Measurements from ENCODE around the gene TPBG.

TPBG gene

GRCh38 chr6:82363428-82364086 lies at the start of gene TPBG:
Gene TPBG, plus strand, starts transcription at chr6:82363817. Its CDS starts 1,145 bp downstream, at chr6:82364962.
- Histone ChIP-seq H3K27me3 (ENCODE audit: control insufficient read depth in 1 of 2, insufficient read depth in 2 of 2, low read length in 2 of 2) (peaks cover 11 to 37% of the 10 kb centered on the region in 2 donors), H3K27ac (ENCODE audit: low read depth, low read length) (no peak within 1 kb of the TSS), H3K4me3 (ENCODE audit: low read depth in 1 of 2, low read length in 2 of 2) (peak within 1 kb of the TSS; percentile 72 to 84), H3K36me3 (ENCODE audit: insufficient read depth, low read length) (no peaks in the 10 kb centered on the region), H3K9me3 (ENCODE audit: low read length) (no peaks in the 10 kb centered on the region), H3K4me1 (ENCODE audit: insufficient read depth, low read length) (peaks cover 12% of the 10 kb centered on the region), H3K9ac (ENCODE audit: low read length) (no peak within 1 kb of the TSS)

- Histone ChIP-seq H3K27me3 (ENCODE audit: control insufficient read depth in 1 of 2, insufficient read depth in 2 of 2, low read length in 2 of 2) (no peaks in the 10 kb centered on the region), H3K36me3 (ENCODE audit: insufficient read depth, low read length) (no peaks in the 10 kb centered on the region), H3K4me3 (ENCODE audit: low read depth in 1 of 2, low read length in 2 of 2) (no peak overlapping the region), H3K4me1 (ENCODE audit: insufficient read depth, low read length) (no peaks in the 10 kb centered on the region), H3K27ac (ENCODE audit: low read depth, low read length) (no peak overlapping the region), H3K9ac (ENCODE audit: low read length) (no peak overlapping the region), H3K9me3 (ENCODE audit: low read length) (no peaks in the 10 kb centered on the region)
Measured at GRCh38 chr6:82322386-82322785, 41.2 kb upstream of the TPBG start.

- H3K4me1 ChIP-seq (ENCODE audit: insufficient read depth, low read length): no peaks in the 10 kb centered on the region
Measured at GRCh38 chr6:82329766-82330165, 33.9 kb upstream of the TPBG start.

GRCh38 chr6:82330171-82330804 lies 33.3 kb upstream of the TPBG start:
- Histone ChIP-seq H3K36me3 (ENCODE audit: insufficient read depth, low read length) (no peaks in the 10 kb centered on the region), H3K27ac (ENCODE audit: low read depth, low read length) (no peak overlapping the region), H3K9me3 (ENCODE audit: low read length) (no peaks in the 10 kb centered on the region), H3K4me1 (ENCODE audit: insufficient read depth, low read length) (no peaks in the 10 kb centered on the region), H3K27me3 (ENCODE audit: control insufficient read depth in 1 of 2, insufficient read depth in 2 of 2, low read length in 2 of 2) (no peaks in the 10 kb centered on the region), H3K9ac (ENCODE audit: low read length) (no peak overlapping the region), H3K4me3 (ENCODE audit: low read depth in 1 of 2, low read length in 2 of 2) (no peak overlapping the region)

More at GRCh38 chr6:82329766-82330165, 33.9 kb upstream of the TPBG start:
- no peaks in the 10 kb centered on the region for H3K9me3 ChIP-seq (ENCODE audit: low read length)
- H3K27me3 ChIP-seq (ENCODE audit: control insufficient read depth in 1 of 2, insufficient read depth in 2 of 2, low read length in 2 of 2): no peaks in the 10 kb centered on the region
- H3K27ac ChIP-seq (ENCODE audit: low read depth, low read length): no peak overlapping the region
- H3K4me3 ChIP-seq (ENCODE audit: low read depth in 1 of 2, low read length in 2 of 2): no peak overlapping the region
- no peak overlapping the region for H3K9ac ChIP-seq (ENCODE audit: low read length)
- H3K36me3 ChIP-seq (ENCODE audit: insufficient read depth, low read length): no peaks in the 10 kb centered on the region

- H3K9ac ChIP-seq (ENCODE audit: low read length): no peak overlapping the region
- no peaks in the 10 kb centered on the region for H3K36me3 ChIP-seq (ENCODE audit: insufficient read depth, low read length)
- H3K9me3 ChIP-seq (ENCODE audit: low read length): no peaks in the 10 kb centered on the region
- H3K4me1 ChIP-seq (ENCODE audit: insufficient read depth, low read length): no peaks in the 10 kb centered on the region
- H3K27ac ChIP-seq (ENCODE audit: low read depth, low read length): no peak overlapping the region
- no peak overlapping the region for H3K4me3 ChIP-seq (ENCODE audit: low read depth in 1 of 2, low read length in 2 of 2)
- no peaks in the 10 kb centered on the region for H3K27me3 ChIP-seq (ENCODE audit: control insufficient read depth in 1 of 2, insufficient read depth in 2 of 2, low read length in 2 of 2)
Measured at GRCh38 chr6:82331031-82331773, 32.4 kb upstream of the TPBG start.

- H3K4me3 ChIP-seq (ENCODE audit: low read depth in 1 of 2, low read length in 2 of 2): no peak overlapping the region
- H3K27ac ChIP-seq (ENCODE audit: low read depth, low read length): no peak overlapping the region
- H3K9me3 ChIP-seq (ENCODE audit: low read length): no peaks in the 10 kb centered on the region
- H3K36me3 ChIP-seq (ENCODE audit: insufficient read depth, low read length): no peaks in the 10 kb centered on the region
- no peak overlapping the region for H3K9ac ChIP-seq (ENCODE audit: low read length)
- H3K27me3 ChIP-seq (ENCODE audit: control insufficient read depth in 1 of 2, insufficient read depth in 2 of 2, low read length in 2 of 2): no peaks in the 10 kb centered on the region
- no peaks in the 10 kb centered on the region for H3K4me1 ChIP-seq (ENCODE audit: insufficient read depth, low read length)
Measured at GRCh38 chr6:82333781-82334180, 29.8 kb upstream of the TPBG start.

- H3K4me1 ChIP-seq (ENCODE audit: insufficient read depth, low read length): no peaks in the 10 kb centered on the region
- no peaks in the 10 kb centered on the region for H3K36me3 ChIP-seq (ENCODE audit: insufficient read depth, low read length)
- no peak overlapping the region for H3K9ac ChIP-seq (ENCODE audit: low read length)
- H3K4me3 ChIP-seq (ENCODE audit: low read depth in 1 of 2, low read length in 2 of 2): no peak overlapping the region
- no peaks in the 10 kb centered on the region for H3K27me3 ChIP-seq (ENCODE audit: control insufficient read depth in 1 of 2, insufficient read depth in 2 of 2, low read length in 2 of 2)
- H3K9me3 ChIP-seq (ENCODE audit: low read length): no peaks in the 10 kb centered on the region
- no peak overlapping the region for H3K27ac ChIP-seq (ENCODE audit: low read depth, low read length)
Measured at GRCh38 chr6:82337688-82338257, 25.8 kb upstream of the TPBG start.

- no peak overlapping the region for H3K27ac ChIP-seq (ENCODE audit: low read depth, low read length)
- H3K4me3 ChIP-seq (ENCODE audit: low read depth in 1 of 2, low read length in 2 of 2): no peak overlapping the region
- H3K4me1 ChIP-seq (ENCODE audit: insufficient read depth, low read length): no peaks in the 10 kb centered on the region
- H3K36me3 ChIP-seq (ENCODE audit: insufficient read depth, low read length): no peaks in the 10 kb centered on the region
- no peak overlapping the region for H3K9ac ChIP-seq (ENCODE audit: low read length)
- H3K9me3 ChIP-seq (ENCODE audit: low read length): no peaks in the 10 kb centered on the region
- no peaks in the 10 kb centered on the region for H3K27me3 ChIP-seq (ENCODE audit: control insufficient read depth in 1 of 2, insufficient read depth in 2 of 2, low read length in 2 of 2)
Measured at GRCh38 chr6:82348130-82348529, 15.5 kb upstream of the TPBG start.

- no peak overlapping the region for H3K9ac ChIP-seq (ENCODE audit: low read length)
- H3K9me3 ChIP-seq (ENCODE audit: low read length): no peaks in the 10 kb centered on the region
Measured at GRCh38 chr6:82353848-82354247, 9.8 kb upstream of the TPBG start.

GRCh38 chr6:82360552-82360951 lies 3.1 kb upstream of the TPBG start:
- H3K27ac ChIP-seq (ENCODE audit: low read depth, low read length): no peak overlapping the region
- peaks cover 4 to 26% of the 10 kb centered on the region in 2 donors for H3K27me3 ChIP-seq (ENCODE audit: control insufficient read depth in 1 of 2, insufficient read depth in 2 of 2, low read length in 2 of 2)
- peaks cover 12% of the 10 kb centered on the region for H3K4me1 ChIP-seq (ENCODE audit: insufficient read depth, low read length)
- no peaks in the 10 kb centered on the region for H3K9me3 ChIP-seq (ENCODE audit: low read length)
- no peak overlapping the region for H3K4me3 ChIP-seq (ENCODE audit: low read depth in 1 of 2, low read length in 2 of 2)
- H3K9ac ChIP-seq (ENCODE audit: low read length): no peak overlapping the region
- H3K36me3 ChIP-seq (ENCODE audit: insufficient read depth, low read length): no peaks in the 10 kb centered on the region

More at GRCh38 chr6:82353848-82354247, 9.8 kb upstream of the TPBG start:
- Histone ChIP-seq H3K27me3 (ENCODE audit: control insufficient read depth in 1 of 2, insufficient read depth in 2 of 2, low read length in 2 of 2) (no peaks in the 10 kb centered on the region), H3K4me1 (ENCODE audit: insufficient read depth, low read length) (no peaks in the 10 kb centered on the region), H3K27ac (ENCODE audit: low read depth, low read length) (no peak overlapping the region), H3K4me3 (ENCODE audit: low read depth in 1 of 2, low read length in 2 of 2) (no peak overlapping the region), H3K36me3 (ENCODE audit: insufficient read depth, low read length) (no peaks in the 10 kb centered on the region)

- peaks cover 12% of the 10 kb centered on the region for H3K4me1 ChIP-seq (ENCODE audit: insufficient read depth, low read length)
- H3K9me3 ChIP-seq (ENCODE audit: low read length): no peaks in the 10 kb centered on the region
- H3K27me3 ChIP-seq (ENCODE audit: control insufficient read depth in 1 of 2, insufficient read depth in 2 of 2, low read length in 2 of 2): peaks cover 11 to 37% of the 10 kb centered on the region in 2 donors
- H3K4me3 ChIP-seq (ENCODE audit: low read depth in 1 of 2, low read length in 2 of 2): no peak overlapping the region
- H3K36me3 ChIP-seq (ENCODE audit: insufficient read depth, low read length): no peaks in the 10 kb centered on the region
- H3K9ac ChIP-seq (ENCODE audit: low read length): no peak overlapping the region
- no peak overlapping the region for H3K27ac ChIP-seq (ENCODE audit: low read depth, low read length)
Measured at GRCh38 chr6:82361631-82362030, 2.0 kb upstream of the TPBG start.

Measured in muscle layer of colon (tissue), 2 donors.